Keratinocyte (primary cell): Measurements from ENCODE around the gene DPP8.

Experiments
- EZH2 ChIP-seq: IDR thresholded peaks from one replicate; pipeline ENCODE4 v1.6.1; 2012; ENCODE audit warnings: inconsistent platforms, mild to moderate bottlenecking, low read length, moderate library complexity
- TF ChIP-seq, protein P1 (sequence below), 3 experiments: IDR thresholded peaks in 1 of 3; conservative IDR thresholded peaks in 1 of 3; optimal IDR thresholded peaks in 1 of 3; 2 replicates in 2 of 3; 3 replicates in 1 of 3; pipeline versions ENCODE3 to v1.5.1; 2011; ENCODE audit warnings: low read length in 3 of 3, mild to moderate bottlenecking in 3 of 3, moderate library complexity in 2 of 3, control low read depth in 1 of 3, inconsistent platforms in 1 of 3; ENCODE audit not compliant: insufficient read depth in 2 of 3; ENCODE audit errors: extremely low read depth in 1 of 3

DNA sequence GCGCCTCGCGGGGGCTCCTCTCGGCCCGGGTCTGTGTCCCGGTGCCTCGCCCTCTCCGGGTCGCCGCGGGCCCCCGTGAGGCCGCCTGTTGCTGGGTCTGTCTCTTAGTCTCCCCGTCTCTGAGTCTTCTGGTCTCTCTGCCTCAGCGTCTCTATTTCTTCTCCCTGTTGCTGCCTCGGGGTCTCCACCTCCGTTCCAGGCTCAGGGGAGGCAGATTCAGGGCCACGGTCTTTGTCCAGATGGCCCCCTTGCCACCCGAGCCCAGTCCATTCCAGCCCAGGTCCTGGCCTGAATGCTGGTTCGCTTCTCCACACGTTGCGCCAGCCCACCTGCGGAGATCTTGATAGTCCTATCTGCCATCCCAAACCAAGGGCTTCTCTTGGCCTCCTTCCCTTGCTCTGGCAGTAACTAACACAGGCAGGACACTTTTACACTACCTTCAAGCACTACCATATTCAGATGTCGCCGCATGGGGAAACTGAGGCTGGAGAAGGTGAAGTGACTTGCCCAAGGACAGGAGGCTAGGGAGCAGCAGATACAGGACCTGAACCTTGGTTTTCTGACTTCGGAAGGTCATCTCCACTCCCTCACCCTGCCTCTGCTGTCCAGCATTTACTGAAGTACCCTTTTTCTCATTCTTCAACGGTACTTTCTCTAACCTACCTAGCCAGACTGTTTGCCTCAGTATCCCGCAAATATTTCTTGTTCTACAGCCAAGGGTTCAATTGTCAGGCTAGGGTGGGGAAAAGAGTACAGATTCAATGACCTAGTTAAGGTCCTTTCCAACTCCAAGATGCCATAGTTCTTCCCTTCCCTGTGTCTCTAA lies 94.1 kb downstream of the DPP8 start:
- TF ChIP-seq, protein P1, sequence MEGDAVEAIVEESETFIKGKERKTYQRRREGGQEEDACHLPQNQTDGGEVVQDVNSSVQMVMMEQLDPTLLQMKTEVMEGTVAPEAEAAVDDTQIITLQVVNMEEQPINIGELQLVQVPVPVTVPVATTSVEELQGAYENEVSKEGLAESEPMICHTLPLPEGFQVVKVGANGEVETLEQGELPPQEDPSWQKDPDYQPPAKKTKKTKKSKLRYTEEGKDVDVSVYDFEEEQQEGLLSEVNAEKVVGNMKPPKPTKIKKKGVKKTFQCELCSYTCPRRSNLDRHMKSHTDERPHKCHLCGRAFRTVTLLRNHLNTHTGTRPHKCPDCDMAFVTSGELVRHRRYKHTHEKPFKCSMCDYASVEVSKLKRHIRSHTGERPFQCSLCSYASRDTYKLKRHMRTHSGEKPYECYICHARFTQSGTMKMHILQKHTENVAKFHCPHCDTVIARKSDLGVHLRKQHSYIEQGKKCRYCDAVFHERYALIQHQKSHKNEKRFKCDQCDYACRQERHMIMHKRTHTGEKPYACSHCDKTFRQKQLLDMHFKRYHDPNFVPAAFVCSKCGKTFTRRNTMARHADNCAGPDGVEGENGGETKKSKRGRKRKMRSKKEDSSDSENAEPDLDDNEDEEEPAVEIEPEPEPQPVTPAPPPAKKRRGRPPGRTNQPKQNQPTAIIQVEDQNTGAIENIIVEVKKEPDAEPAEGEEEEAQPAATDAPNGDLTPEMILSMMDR (optimal IDR thresholded peaks at IDR 0.05 in 1 of 3, IDR thresholded peaks at IDR 0.05 in 1 of 3, conservative IDR thresholded peaks at IDR 0.05 in 1 of 3; ENCODE audit: extremely low read depth in 1 of 3, insufficient read depth in 2 of 3, low read length in 3 of 3), result no peak
- peak; percentile 84 for TF ChIP-seq EZH2
